NCI-H2107 (cell line): ENCODE data around the gene CHDH.

Experiments used
- DNase-seq: peaks from one replicate; lab custom pipeline; 2025; lab: John Stamatoyannopoulos, UW

Gene CHDH

GRCh38 chr3:53846134-53846850 is at the start of gene CHDH, which contains the start of gene IL17RB:
Gene CHDH (minus strand): TSS chr3:53846419. CDS start chr3:53824008, 22,411 bp downstream.
Gene IL17RB (plus strand): TSS chr3:53846568. CDS start chr3:53846589, 21 bp downstream.
- DNase-seq = no peak

- DNase-seq = no peak
Observed at GRCh38 chr3:53892286-53892637, 46.0 kb upstream of the CHDH start.

GRCh38 chr3:53891497-53892285 is 45.5 kb upstream of the CHDH start, which contains the start of gene SELENOK:
Gene SELENOK (minus strand): TSS chr3:53891859.
- peak; percentile 96 for DNase-seq

- no peak for DNase-seq
Observed at GRCh38 chr3:53890726-53891475, 44.7 kb upstream of the CHDH start.

GRCh38 chr3:53888232-53888631 is 42.0 kb upstream of the CHDH start:
- no peak for DNase-seq

GRCh38 chr3:53887446-53887845 is 41.2 kb upstream of the CHDH start:
- DNase-seq = no peak

GRCh38 chr3:53885239-53885638 is 39.0 kb upstream of the CHDH start:
- DNase-seq = no peak

GRCh38 chr3:53884623-53885022 is 38.4 kb upstream of the CHDH start:
- no peak for DNase-seq

GRCh38 chr3:53883008-53883407 is 36.8 kb upstream of the CHDH start:
- DNase-seq = no peak

- DNase-seq = peak; percentile 42
Observed at GRCh38 chr3:53881691-53882593, 35.7 kb upstream of the CHDH start, which contains the start of gene ACTR8. Gene ACTR8 (minus strand): TSS chr3:53882152. CDS start chr3:53882101, 51 bp downstream.

- DNase-seq = no peak
Observed at GRCh38 chr3:53880396-53881345, 34.5 kb upstream of the CHDH start.

- DNase-seq = no peak
Observed at GRCh38 chr3:53865732-53866499, 19.7 kb upstream of the CHDH start.

GRCh38 chr3:53863145-53863544 is 16.9 kb upstream of the CHDH start:
- no peak for DNase-seq

- DNase-seq = no peak
Observed at GRCh38 chr3:53862241-53862640, 16.0 kb upstream of the CHDH start.

GRCh38 chr3:53860196-53860595 is 14.0 kb upstream of the CHDH start:
- DNase-seq = no peak

- no peak for DNase-seq
Observed at GRCh38 chr3:53859178-53859577, 13.0 kb upstream of the CHDH start.

- no peak for DNase-seq
Observed at GRCh38 chr3:53858096-53858741, 12.0 kb upstream of the CHDH start.

GRCh38 chr3:53856964-53857363 is 10.7 kb upstream of the CHDH start:
- DNase-seq = no peak

GRCh38 chr3:53850895-53851294 is 4.7 kb upstream of the CHDH start:
- DNase-seq = no peak
